ENCODE data around the gene WEE1. TPM values are rescaled to one million over a fixed set of nuclear protein-coding genes. Genes with fewer than 3 reads are reported as not detected.

Gene WEE1
- total RNA-seq, 2 donors from 2014 or later: 80.1 to 93.5 TPM

- Histone ChIP-seq H3K4me1 (ENCODE audit: control insufficient read depth, insufficient read depth, low read length) (peaks cover 11% of the 10 kb centered on the region), H3K27me3 (ENCODE audit: control insufficient read depth, insufficient read depth, low read length, poor library complexity, severe bottlenecking) (no peaks in the 10 kb centered on the region), H3K9me3 (ENCODE audit: control insufficient read depth, low read length) (peaks cover 11% of the 10 kb centered on the region), H3K27ac (ENCODE audit: low read depth, low read length) (peak overlapping the region; percentile 86), H3K36me3 (ENCODE audit: control insufficient read depth, insufficient read depth, low read length) (no peaks in the 10 kb centered on the region), H3K9ac (ENCODE audit: extremely low read depth, low read length, poor library complexity, severe bottlenecking) (peak overlapping the region; percentile 42), H3K4me3 (ENCODE audit: low read length) (no peak overlapping the region)
- Mint-ChIP-seq H3K36me3 (ENCODE audit: low read depth) (peaks cover 4% of the 10 kb centered on the region), H3K27me3 (ENCODE audit: insufficient read depth) (no peaks in the 10 kb centered on the region), H3K4me3 (no peak overlapping the region), H3K9me3 (peaks cover 8% of the 10 kb centered on the region), H3K27ac (peak overlapping the region; percentile 93), H3K4me1 (peaks cover 37% of the 10 kb centered on the region)
- peak; percentile 88 for DNase-seq
- 27 to 37% methylated on average over 7 of the region's 7 CpGs for WGBS, 2 experiments (ENCODE audit: insufficient coverage in 1 of 2, insufficient read length in 1 of 2)
- no peak for TF ChIP-seq CTCF (conservative IDR thresholded peaks at IDR 0.05)
Observed at GRCh38 chr11:9565822-9566560, 7.5 kb upstream of the WEE1 start.

GRCh38 chr11:9566561-9567063 is 6.9 kb upstream of the WEE1 start:
- H3K4me1 ChIP-seq (ENCODE audit: control insufficient read depth, insufficient read depth, low read length): peaks cover 11% of the 10 kb centered on the region
- H3K36me3 ChIP-seq (ENCODE audit: control insufficient read depth, insufficient read depth, low read length): no peaks in the 10 kb centered on the region
- no peaks in the 10 kb centered on the region for H3K27me3 Mint-ChIP-seq (ENCODE audit: insufficient read depth)
- peaks cover 2% of the 10 kb centered on the region for H3K9me3 Mint-ChIP-seq
- TF ChIP-seq CTCF (conservative IDR thresholded peaks at IDR 0.05): no peak
- H3K27ac ChIP-seq (ENCODE audit: low read depth, low read length): peak overlapping the region; percentile 86
- WGBS, 2 experiments (ENCODE audit: insufficient coverage in 1 of 2, insufficient read length in 1 of 2): 77 to 81% methylated on average over 3 of the region's 3 CpGs
- H3K9me3 ChIP-seq (ENCODE audit: control insufficient read depth, low read length): peaks cover 5% of the 10 kb centered on the region
- no peak overlapping the region for H3K4me3 Mint-ChIP-seq
- H3K4me1 Mint-ChIP-seq: peaks cover 43% of the 10 kb centered on the region
- no peaks in the 10 kb centered on the region for H3K27me3 ChIP-seq (ENCODE audit: control insufficient read depth, insufficient read depth, low read length, poor library complexity, severe bottlenecking)
- no peak overlapping the region for H3K4me3 ChIP-seq (ENCODE audit: low read length)
- H3K36me3 Mint-ChIP-seq (ENCODE audit: low read depth): no peaks in the 10 kb centered on the region
- H3K9ac ChIP-seq (ENCODE audit: extremely low read depth, low read length, poor library complexity, severe bottlenecking): peak overlapping the region; percentile 42
- peak overlapping the region; percentile 93 for H3K27ac Mint-ChIP-seq
- DNase-seq: no peak

GRCh38 chr11:9567401-9567800 is 6.1 kb upstream of the WEE1 start:
- no peak overlapping the region for H3K4me3 Mint-ChIP-seq
- no peak overlapping the region for H3K9ac ChIP-seq (ENCODE audit: extremely low read depth, low read length, poor library complexity, severe bottlenecking)
- peaks cover 11% of the 10 kb centered on the region for H3K4me1 ChIP-seq (ENCODE audit: control insufficient read depth, insufficient read depth, low read length)
- TF ChIP-seq CTCF (conservative IDR thresholded peaks at IDR 0.05): no peak
- peaks cover 3% of the 10 kb centered on the region for H3K27me3 Mint-ChIP-seq (ENCODE audit: insufficient read depth)
- no peaks in the 10 kb centered on the region for H3K9me3 ChIP-seq (ENCODE audit: control insufficient read depth, low read length)
- H3K36me3 ChIP-seq (ENCODE audit: control insufficient read depth, insufficient read depth, low read length): no peaks in the 10 kb centered on the region
- no peaks in the 10 kb centered on the region for H3K36me3 Mint-ChIP-seq (ENCODE audit: low read depth)
- WGBS, 2 experiments (ENCODE audit: insufficient coverage in 1 of 2, insufficient read length in 1 of 2): 96 to 100% methylated on average over 2 to 5 of the region's 5 CpGs
- no peak overlapping the region for H3K4me3 ChIP-seq (ENCODE audit: low read length)
- no peak overlapping the region for H3K27ac Mint-ChIP-seq
- H3K9me3 Mint-ChIP-seq: peaks cover 1% of the 10 kb centered on the region
- H3K27ac ChIP-seq (ENCODE audit: low read depth, low read length): no peak overlapping the region
- H3K27me3 ChIP-seq (ENCODE audit: control insufficient read depth, insufficient read depth, low read length, poor library complexity, severe bottlenecking): no peaks in the 10 kb centered on the region
- H3K4me1 Mint-ChIP-seq: peaks cover 49% of the 10 kb centered on the region
- no peak for DNase-seq
